HG02943 (cell line): ENCODE results near the gene CES3.
"Not testable (repeated sequence)": the region's sequence is repeated elsewhere in the genome, so short reads cannot be mapped to it uniquely, and the experiment has no call there.

Experiments
- ATAC-seq: cut with Tn5 transposase; IDR thresholded peaks from one replicate; pipeline ENCODE4 v1.9.1; 2021; ENCODE audit warnings: mild to moderate bottlenecking, low read depth, moderate library complexity; ENCODE audit not compliant: unreplicated experiment

CES3 gene

GRCh38 chr16:66960270-66960669 is 796 bp upstream of the CES3 start:
- no peak for ATAC-seq

- no peak for ATAC-seq
Measured at GRCh38 chr16:66961914-66962313, 848 bp downstream of the CES3 start.

DNA sequence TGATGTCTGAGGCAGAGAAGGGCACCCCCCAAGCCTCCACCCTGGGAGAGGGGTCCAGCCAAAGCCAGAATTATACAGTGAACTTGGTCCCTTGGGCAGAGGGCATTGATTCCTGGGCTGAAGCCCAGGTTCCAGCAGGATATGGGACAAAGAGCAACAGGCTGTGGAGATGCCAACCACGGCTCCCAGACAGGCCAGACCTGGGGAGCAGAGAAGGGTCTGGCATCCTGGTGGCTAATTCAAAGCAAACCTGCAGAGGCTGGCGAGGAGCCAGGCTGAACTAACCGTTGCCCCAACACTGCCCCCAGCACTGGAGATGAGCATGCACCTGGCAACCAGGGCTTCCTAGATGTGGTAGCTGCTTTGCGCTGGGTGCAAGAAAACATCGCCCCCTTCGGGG is 3.0 kb downstream of the CES3 start:
- no peak for ATAC-seq

DNA sequence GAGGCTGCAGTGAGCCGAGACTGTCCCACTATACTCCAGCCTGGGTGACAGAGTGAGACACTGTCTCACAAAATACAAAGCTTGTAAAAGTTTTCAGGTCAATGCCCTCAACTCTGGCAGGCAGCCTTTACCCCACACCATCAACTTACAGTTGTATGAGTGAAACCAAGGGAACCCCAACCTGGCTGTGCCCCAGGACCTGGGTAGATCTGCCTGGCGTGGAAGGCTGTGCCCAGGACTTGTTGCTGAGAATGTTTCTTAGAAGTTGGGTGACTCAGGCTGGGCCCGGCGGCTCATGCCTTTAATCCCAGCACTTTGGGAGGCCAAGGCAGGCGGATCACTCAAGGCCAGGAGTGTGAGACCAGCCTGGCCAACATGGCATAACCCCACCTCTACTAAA is 7.8 kb downstream of the CES3 start:
- no peak for ATAC-seq

- no peak for ATAC-seq
Measured at GRCh38 chr16:66970775-66971720, 10.0 kb downstream of the CES3 start.

GRCh38 chr16:66972983-66973382 is 11.9 kb downstream of the CES3 start:
- no peak for ATAC-seq

DNA sequence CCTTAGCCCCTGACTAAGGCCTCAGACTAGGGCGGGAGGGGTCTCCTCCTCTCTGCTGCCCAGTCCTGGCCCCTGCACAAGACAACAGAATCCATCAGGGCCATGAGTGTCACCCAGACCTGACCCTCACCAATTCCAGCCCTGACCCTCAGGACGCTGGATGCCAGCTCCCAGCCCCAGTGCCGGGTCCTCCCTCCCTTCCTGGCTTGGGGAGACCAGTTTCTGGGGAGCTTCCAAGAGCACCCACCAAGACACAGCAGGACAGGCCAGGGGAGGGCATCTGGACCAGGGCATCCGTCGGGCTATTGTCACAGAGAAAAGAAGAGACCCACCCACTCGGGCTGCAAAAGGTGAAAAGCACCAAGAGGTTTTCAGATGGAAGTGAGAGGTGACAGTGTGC is 12.7 kb downstream of the CES3 start:
- no peak for ATAC-seq

- not testable (repeated sequence) for ATAC-seq
Measured at GRCh38 chr16:66974156-66974931, 13.3 kb downstream of the CES3 start.

GRCh38 chr16:66974932-66975246 is 13.8 kb downstream of the CES3 start:
- not testable (repeated sequence) for ATAC-seq

GRCh38 chr16:66975302-66975893 is 14.3 kb downstream of the CES3 start:
- no peak for ATAC-seq

DNA sequence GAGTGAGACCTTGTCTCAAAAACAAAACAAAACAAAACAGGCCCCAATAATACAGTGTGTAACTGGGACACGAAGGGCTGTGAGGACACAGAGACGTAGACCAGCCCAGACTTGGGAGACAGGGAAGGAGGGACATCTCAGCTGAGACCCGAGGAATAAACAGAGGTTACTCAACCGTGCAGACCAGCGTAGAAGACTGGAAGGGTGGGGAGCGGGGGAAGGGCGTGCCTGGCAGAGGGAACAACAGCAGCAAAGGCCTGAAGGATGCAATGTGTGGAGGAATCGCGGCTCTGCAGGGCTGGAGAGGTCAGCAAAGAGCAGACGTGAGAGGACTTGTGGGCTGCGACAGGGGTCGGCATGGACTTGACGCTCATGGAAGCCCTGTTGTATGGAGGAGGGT is 15.7 kb downstream of the CES3 start:
- no peak for ATAC-seq

DNA sequence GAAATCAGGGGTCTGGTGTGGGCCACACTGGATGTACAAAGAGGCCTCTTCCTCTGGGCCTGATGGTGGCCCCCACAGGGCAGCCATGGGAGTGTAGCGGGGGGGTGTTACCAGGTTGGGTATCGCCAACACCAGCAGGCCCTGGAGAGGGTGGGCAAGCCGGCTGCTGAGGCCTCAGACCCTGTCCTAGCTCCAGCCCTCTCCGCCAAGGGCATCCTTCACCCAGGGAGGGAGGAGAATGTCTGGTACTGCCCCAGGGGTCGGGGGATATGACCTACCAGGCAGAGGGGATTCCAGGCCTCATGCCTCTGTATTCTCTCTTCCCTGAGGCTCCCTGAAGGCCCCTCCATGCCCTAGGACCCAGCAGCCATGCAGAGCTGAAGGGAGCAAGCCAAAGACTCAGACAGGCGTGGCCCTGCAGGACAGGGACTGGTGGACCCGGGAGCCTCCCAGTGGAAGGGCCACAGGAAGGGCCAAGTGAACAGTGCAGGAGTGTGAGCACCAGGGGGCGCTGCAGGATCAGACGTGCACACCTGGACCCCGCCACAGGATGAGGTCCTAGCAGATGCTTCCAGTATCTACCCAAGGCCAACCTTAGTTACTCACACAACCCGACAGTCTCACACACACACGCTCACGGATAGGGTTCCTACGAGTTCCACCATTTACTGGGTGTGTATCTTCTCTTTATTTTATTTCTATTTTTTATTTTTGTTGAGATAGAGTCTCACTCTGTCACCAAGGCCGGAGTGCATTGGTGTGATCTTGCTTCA is 16.5 kb downstream of the CES3 start:
- no peak for ATAC-seq

- no peak for ATAC-seq
Measured at GRCh38 chr16:66979011-66979717, 18.1 kb downstream of the CES3 start.

GRCh38 chr16:66983033-66983432 is 22.0 kb downstream of the CES3 start:
- no peak for ATAC-seq

- ATAC-seq = no peak
Measured at GRCh38 chr16:66984892-66985311, 23.8 kb downstream of the CES3 start.

- no peak for ATAC-seq
Measured at GRCh38 chr16:66986559-66986958, 25.5 kb downstream of the CES3 start.

- ATAC-seq = no peak
Measured at GRCh38 chr16:66988197-66988788, 27.2 kb downstream of the CES3 start, which contains the start of gene CES4A. Gene CES4A (plus strand): TSS chr16:66988589. CDS start chr16:66988773, 184 bp downstream.

DNA sequence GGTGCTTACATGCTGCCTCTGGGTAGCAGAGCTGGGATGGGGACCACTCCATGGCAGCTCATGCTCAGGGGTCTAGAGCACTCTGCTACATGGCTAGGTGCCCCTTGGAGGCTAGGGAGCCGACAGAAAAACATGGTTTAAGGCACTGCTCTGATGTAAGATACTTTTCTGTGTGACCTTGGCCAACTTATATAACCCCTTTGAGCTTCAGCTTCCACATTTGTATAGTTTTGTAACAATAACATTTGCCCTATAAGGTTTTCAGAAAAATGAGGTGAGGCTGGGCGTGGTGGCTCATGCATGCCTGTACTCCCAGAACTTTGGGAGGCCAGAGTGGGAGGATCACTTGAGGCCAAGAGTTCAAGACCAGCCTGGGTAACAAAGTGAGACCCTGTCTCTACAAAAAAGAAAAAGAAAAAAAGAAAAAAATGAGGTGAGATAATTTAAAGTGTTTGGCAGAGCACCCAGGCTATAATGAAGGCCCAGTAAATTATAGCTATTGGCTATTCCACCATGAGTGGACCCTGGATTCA is 30.5 kb downstream of the CES3 start:
- no peak for ATAC-seq

- not testable (repeated sequence) for ATAC-seq
Measured at GRCh38 chr16:66993558-66993957, 32.5 kb downstream of the CES3 start.
